VCaP (cell line): ENCODE measurements around the gene KCNK4.
A peak's percentile ranks its signal among the peaks of the same experiment; 100 is the strongest.
"Not testable (repeated sequence)": the region's sequence is repeated elsewhere in the genome, so short reads cannot be mapped to it uniquely, and the experiment has no call there.

ENCODE experiments used
- H3K27ac ChIP-seq: fragments of 450-650 bp; 2 replicates; pipeline ENCODE4 v1.5.1; 2017
- CTCF ChIP-seq: fragments of 450-650 bp; conservative IDR thresholded peaks from 2 replicates; pipeline ENCODE4 v1.5.1; 2017; ENCODE audit warnings: mild to moderate bottlenecking, moderate library complexity

The KCNK4 gene

DNA sequence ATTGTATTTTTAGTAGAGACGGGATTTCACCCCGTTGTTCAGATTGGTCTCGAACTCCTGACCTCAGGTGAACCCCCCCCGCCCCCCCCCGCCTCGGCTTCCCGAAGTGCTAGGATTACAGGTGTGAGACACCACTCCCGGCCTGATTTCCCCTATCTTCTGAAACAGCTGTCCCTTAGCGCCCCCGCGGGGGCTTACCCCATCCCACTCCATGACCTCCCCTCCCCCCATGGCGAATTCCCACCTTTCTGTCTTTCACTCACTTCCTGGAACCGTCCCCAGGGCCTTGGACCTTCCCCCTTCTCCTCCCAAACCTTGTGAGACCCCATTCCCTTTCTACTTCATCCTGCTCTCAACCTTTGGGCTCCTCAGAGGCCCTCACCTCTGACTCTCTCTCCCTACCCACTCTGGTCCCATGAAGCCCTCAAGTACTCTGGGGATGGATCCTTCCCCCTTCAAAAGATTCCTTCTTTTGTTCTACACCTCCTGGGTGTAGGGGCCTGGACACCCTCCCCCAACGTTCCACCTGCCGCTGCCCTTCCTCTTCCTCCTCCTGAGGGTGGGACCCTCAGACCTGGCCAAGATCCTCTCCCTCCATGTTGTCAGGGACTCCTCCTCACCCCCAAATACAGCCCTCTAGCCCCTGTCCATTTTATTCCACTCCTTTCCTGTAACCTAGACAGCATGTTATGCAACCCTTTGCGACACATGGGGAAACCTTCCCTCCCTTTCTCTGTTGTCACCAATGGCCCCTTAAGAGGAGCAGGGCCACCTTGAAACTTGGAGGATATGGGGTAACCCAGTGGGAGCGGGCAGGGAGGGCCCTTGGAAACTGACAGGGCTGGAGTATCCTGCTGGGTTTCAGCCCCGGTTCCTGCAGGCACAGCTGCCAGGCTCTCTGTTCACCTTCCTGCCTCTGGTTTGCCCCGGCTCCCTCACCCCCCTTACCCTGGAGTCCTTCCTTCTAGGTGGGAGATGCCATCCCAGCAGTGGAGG lies 28.0 kb downstream of the KCNK4 start:
- TF ChIP-seq CTCF = no peak
- peak overlapping the region; percentile 100 for H3K27ac ChIP-seq

DNA sequence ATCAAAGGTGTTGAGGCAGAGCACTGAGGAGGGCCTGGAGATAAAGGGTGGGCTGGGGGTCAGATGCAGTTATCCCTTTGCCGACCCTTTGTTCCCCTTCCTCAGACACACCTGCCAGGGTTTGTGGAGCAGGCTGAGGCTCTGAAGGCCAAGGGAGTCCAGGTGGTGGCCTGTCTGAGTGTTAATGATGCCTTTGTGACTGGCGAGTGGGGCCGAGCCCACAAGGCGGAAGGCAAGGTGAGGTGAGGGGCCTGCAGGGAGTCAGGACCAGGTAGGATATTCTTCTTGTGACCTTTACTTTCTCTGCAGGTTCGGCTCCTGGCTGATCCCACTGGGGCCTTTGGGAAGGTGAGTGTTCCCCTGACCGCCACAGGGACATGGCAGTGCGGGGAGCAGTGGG lies 29.5 kb downstream of the KCNK4 start:
- H3K27ac ChIP-seq = peak overlapping the region; percentile 100
- TF ChIP-seq CTCF = no peak

DNA sequence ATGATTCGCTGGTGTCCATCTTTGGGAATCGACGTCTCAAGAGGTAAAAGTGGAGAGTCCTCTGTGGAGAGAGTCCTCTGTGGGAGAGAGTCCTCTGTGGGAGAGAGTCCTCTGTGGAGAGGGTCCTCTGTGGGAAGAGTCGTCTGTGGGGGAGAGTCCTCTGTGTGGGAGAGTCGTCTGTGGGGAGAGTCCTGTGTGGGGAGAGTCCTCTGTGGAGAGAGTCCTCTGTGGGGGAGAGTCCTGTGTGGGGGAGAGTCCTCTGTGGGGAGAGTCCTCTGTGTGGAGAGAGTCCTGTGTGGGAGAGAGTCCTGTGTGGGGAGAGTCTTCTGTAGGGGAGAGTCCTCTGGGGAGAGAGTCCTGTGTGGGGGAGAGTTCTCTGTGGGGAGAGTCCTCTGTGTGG lies 29.9 kb downstream of the KCNK4 start:
- no peak for TF ChIP-seq CTCF
- H3K27ac ChIP-seq = peak overlapping the region; percentile 100

GRCh38 chr11:64321533-64321932 lies 30.4 kb downstream of the KCNK4 start:
- TF ChIP-seq CTCF = no peak
- peak overlapping the region; percentile 100 for H3K27ac ChIP-seq

- no peak overlapping the region; the same call in 1 of the 2 replicates for H3K27ac ChIP-seq
- no peak for TF ChIP-seq CTCF
Observed at GRCh38 chr11:64322925-64323260, 31.8 kb downstream of the KCNK4 start.

DNA sequence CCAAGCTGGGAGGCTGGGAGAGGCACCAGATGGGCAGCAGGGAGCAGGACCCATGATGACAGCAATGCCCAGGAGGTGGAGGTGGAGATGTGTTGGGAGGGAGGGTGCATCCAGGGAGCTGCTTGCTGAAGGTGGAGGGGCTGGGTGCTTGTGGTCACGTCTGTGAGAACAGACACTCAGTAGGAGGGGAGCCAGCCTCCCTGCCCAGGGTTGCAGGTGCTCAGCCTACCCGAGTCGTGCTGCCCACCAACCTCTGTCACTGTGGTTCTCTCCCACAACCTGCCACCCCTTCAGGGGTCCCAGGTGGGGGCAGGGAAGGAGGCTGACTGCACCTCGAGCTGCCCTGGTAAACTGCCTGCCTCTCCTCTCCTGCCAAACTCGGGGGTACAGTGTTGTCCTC lies 32.3 kb downstream of the KCNK4 start:
- TF ChIP-seq CTCF = no peak
- H3K27ac ChIP-seq = no peak overlapping the region; the same call in 1 of the 2 replicates

DNA sequence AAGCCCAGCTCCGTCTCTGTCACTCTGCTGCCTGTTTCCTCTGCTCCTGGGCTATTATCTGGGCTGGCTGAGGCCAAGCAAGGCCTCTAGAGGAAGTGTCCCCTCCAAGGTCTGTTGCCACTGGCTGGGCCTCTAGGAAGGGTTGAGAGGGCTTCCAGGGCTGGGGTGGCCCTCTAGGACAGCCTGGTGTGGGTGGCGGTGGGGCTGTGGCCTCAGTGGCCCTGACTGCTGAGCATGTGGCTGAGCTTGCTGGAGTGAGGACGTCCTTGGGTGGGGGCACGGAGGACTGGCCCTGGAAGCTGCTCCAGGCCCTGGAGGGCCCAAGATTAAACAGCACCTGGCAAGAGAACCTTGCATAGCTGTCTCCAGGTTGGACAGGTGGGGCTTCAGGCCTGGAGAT lies 32.9 kb downstream of the KCNK4 start:
- H3K27ac ChIP-seq = not testable (repeated sequence)

GRCh38 chr11:64324692-64325469 lies 33.8 kb downstream of the KCNK4 start:
- peak overlapping the region; percentile 10; the same call in 1 of the 2 replicates for H3K27ac ChIP-seq
- no peak for TF ChIP-seq CTCF
